Activated naive CD8-positive, alpha-beta T cell treated with anti-CD3 and anti-CD28 coated beads, Interleukin-2, amount 10 ng/mL, durations not matched to agents 7 days and 5 days (primary cell): Measurements from ENCODE around the gene ITGA2B. TPM values are rescaled to one million over a fixed set of nuclear protein-coding genes. Genes with fewer than 3 reads are reported as not detected.

Experiments used
- total RNA-seq, 2 experiments: library from RNA; stranded (reverse); gene quantifications; one replicate each; pipeline ENCODE4 v1.2.3, GENCODE V29; 2021

ITGA2B gene
- total RNA-seq, 2 experiments from 2014 or later = 0.34 to 0.83 TPM

Other genes with a start within 250 kb of the ITGA2B start
- gene HROB, start 247.7 kb downstream of the ITGA2B start, total RNA-seq = 10 to 100 TPM; 13.2 to 14.3 TPM
- gene ASB16, start 218.9 kb downstream of the ITGA2B start, total RNA-seq = under 1 TPM; 0.19 to 0.51 TPM
- 10 to 100 TPM; 38.3 to 42.5 TPM for gene TMUB2, start 202.7 kb downstream of the ITGA2B start, total RNA-seq
- gene ATXN7L3, start 189.8 kb downstream of the ITGA2B start, total RNA-seq = 100 to 1,000 TPM; 116 TPM
- 100 to 1,000 TPM; 183 to 200 TPM for gene UBTF, start 170.0 kb downstream of the ITGA2B start, total RNA-seq
- not detected for gene SLC4A1, start 121.5 kb downstream of the ITGA2B start, total RNA-seq
- gene RUNDC3A, start 81.0 kb downstream of the ITGA2B start, total RNA-seq = under 1 TPM in 1 of 2 experiments, not detected in 1; 0.50 TPM
- gene SLC25A39, start 64.8 kb downstream of the ITGA2B start, total RNA-seq = 100 to 1,000 TPM; 104 to 117 TPM
- gene GRN, start 44.3 kb downstream of the ITGA2B start, total RNA-seq = 10 to 100 TPM; 53.5 to 58.8 TPM
- gene FAM171A2, start 25.8 kb downstream of the ITGA2B start, total RNA-seq = under 1 TPM; 0.37 to 0.69 TPM
- 10 to 100 TPM; 56.8 to 57.6 TPM for gene GPATCH8, start 113.8 kb upstream of the ITGA2B start, total RNA-seq
- gene FZD2, start 167.8 kb upstream of the ITGA2B start, total RNA-seq = under 1 TPM; 0.36 to 0.45 TPM